Measurements from ENCODE around the gene TBCD.

Gene TBCD

GRCh38 chr17:82823004-82823403 is 71.1 kb downstream of the TBCD start:
- POLR2A ChIA-PET: no interaction called here
- no peak for TF ChIP-seq CTCF (IDR thresholded peaks at IDR 0.05; ENCODE audit: insufficient read depth, low read length, missing control alignments)
- CTCF ChIA-PET: interaction anchor here (0.9 kb wide), 1 partner anchor 14 kb away, joined by 3 read pairs; no protein-coding TSS in a partner anchor
- no peak overlapping the region for H3K4me3 ChIP-seq (ENCODE audit: low read depth, low read length)
- DNase-seq (ENCODE audit: low read depth, low spot score): no peak

GRCh38 chr17:82825540-82826124 is 73.8 kb downstream of the TBCD start:
- POLR2A ChIA-PET: no interaction called here
- DNase-seq (ENCODE audit: low read depth, low spot score): no peak
- H3K4me3 ChIP-seq (ENCODE audit: low read depth, low read length): no peak overlapping the region
- CTCF ChIA-PET: no interaction called here
- TF ChIP-seq CTCF (IDR thresholded peaks at IDR 0.05; ENCODE audit: insufficient read depth, low read length, missing control alignments): no peak

- CTCF ChIA-PET: no interaction called here
- H3K4me3 ChIP-seq (ENCODE audit: low read depth, low read length): no peak overlapping the region
- TF ChIP-seq CTCF (IDR thresholded peaks at IDR 0.05; ENCODE audit: insufficient read depth, low read length, missing control alignments): no peak
- POLR2A ChIA-PET: no interaction called here
- no peak for DNase-seq (ENCODE audit: low read depth, low spot score)
Observed at GRCh38 chr17:82826211-82826610, 74.3 kb downstream of the TBCD start.

- ChIA-PET POLR2A (no interaction called here), CTCF (no interaction called here)
- H3K4me3 ChIP-seq (ENCODE audit: low read depth, low read length): no peak overlapping the region
- no peak for TF ChIP-seq CTCF (IDR thresholded peaks at IDR 0.05; ENCODE audit: insufficient read depth, low read length, missing control alignments)
- DNase-seq (ENCODE audit: low read depth, low spot score): no peak
Observed at GRCh38 chr17:82826956-82827355, 75.1 kb downstream of the TBCD start.

- DNase-seq (ENCODE audit: low read depth, low spot score): no peak
- TF ChIP-seq CTCF (IDR thresholded peaks at IDR 0.05; ENCODE audit: insufficient read depth, low read length, missing control alignments): no peak
- POLR2A ChIA-PET: no interaction called here
- CTCF ChIA-PET: no interaction called here
- H3K4me3 ChIP-seq (ENCODE audit: low read depth, low read length): no peak overlapping the region
Observed at GRCh38 chr17:82828875-82829487, 77.1 kb downstream of the TBCD start.

GRCh38 chr17:82830249-82830661 is 78.4 kb downstream of the TBCD start:
- TF ChIP-seq CTCF (IDR thresholded peaks at IDR 0.05; ENCODE audit: insufficient read depth, low read length, missing control alignments): no peak
- CTCF ChIA-PET: no interaction called here
- no peak for DNase-seq (ENCODE audit: low read depth, low spot score)
- H3K4me3 ChIP-seq (ENCODE audit: low read depth, low read length): no peak overlapping the region
- POLR2A ChIA-PET: no interaction called here
